Body of pancreas (tissue), 4 donors: ENCODE data around the gene SSH2. TPM values are rescaled to one million over a fixed set of nuclear protein-coding genes. Genes with fewer than 3 reads are reported as not detected.

Experiments
- ATAC-seq: fragments of 150-250 bp; one replicate; pipeline ENCODE4 v1.9.1; 2016
- DNase-seq, 4 donors: peaks; one replicate each; pipeline ENCODE4 v3.0.0-alpha.2; 2019
- H3K27ac ChIP-seq, 4 donors: fragments of 200-600 bp; sonication (generic); 1 replicate in 3 of 4; 2 replicates in 1 of 4; pipeline versions ENCODE4 v1.5.1 to v1.6.1; 2016 to 2019; ENCODE audit warnings: mild to moderate bottlenecking in 1 of 4, mixed read lengths in 1 of 4, moderate library complexity in 1 of 4
- H3K27me3 ChIP-seq, 2 donors: fragments of 200-600 bp; sonication (generic); one replicate each; pipeline ENCODE4 v1.6.0; 2016; ENCODE audit warnings: mild to moderate bottlenecking in 1 of 2
- H3K36me3 ChIP-seq, 2 donors: fragments of 200-600 bp; sonication (generic); replicated peaks in 1 of 2; 2 replicates each; pipeline ENCODE4 v1.5.1; 2016; ENCODE audit warnings: low read depth in 2 of 2; ENCODE audit not compliant: insufficient read depth in 1 of 2
- H3K4me1 ChIP-seq: fragments of 200-600 bp; sonication (generic); one replicate; pipeline ENCODE4 v1.6.0; 2016
- H3K4me3 ChIP-seq, 2 donors: fragments of 200-600 bp; sonication (generic); 1 replicate in 1 of 2; 2 replicates in 1 of 2; pipeline ENCODE4 v1.5.1; 2016 to 2019
- H3K9me3 ChIP-seq, 3 donors: fragments of 200-600 bp; sonication (generic); 1 replicate in 2 of 3; 2 replicates in 1 of 3; pipeline ENCODE4 v1.5.1; 2016
- POLR2A ChIP-seq, 3 donors: fragments of 450-650 bp; IDR thresholded peaks; one replicate each; pipeline ENCODE4 v1.6.1; 2016; ENCODE audit warnings: antibody characterized with exemption in 3 of 3, mild to moderate bottlenecking in 2 of 3
- WGBS, 2 donors: methylation state at CpG; one replicate each; pipeline ENCODE4 v1.1.5; 2017; 5-methylcytosine and 5-hydroxymethylcytosine counted together
- intact Hi-C: fragments of 100-400 bp; cut with DNase I; formaldehyde crosslinking; loops from one replicate; pipeline ENCODE4 v1.15.1; 2023
- total RNA-seq, 2 donors: library from RNA; depleted of rRNA; stranded (reverse); fragments of >200 nt; gene quantifications; one replicate each; pipeline ENCODE4 v1.1.0, GENCODE V29; 2016
- TF ChIP-seq, protein P1 (sequence below), 7 experiments: fragments of 450-650 bp in 4 of 7; fragments of 200-600 bp in 3 of 7; sonication (generic) in 3 of 7; IDR thresholded peaks; one replicate each; pipeline ENCODE4 v1.5.1; 2016 to 2019; ENCODE audit warnings: antibody characterized with exemption in 7 of 7

SSH2 gene
- total RNA-seq, 2 donors from 2014 or later = 8.2 to 8.6 TPM

DNA sequence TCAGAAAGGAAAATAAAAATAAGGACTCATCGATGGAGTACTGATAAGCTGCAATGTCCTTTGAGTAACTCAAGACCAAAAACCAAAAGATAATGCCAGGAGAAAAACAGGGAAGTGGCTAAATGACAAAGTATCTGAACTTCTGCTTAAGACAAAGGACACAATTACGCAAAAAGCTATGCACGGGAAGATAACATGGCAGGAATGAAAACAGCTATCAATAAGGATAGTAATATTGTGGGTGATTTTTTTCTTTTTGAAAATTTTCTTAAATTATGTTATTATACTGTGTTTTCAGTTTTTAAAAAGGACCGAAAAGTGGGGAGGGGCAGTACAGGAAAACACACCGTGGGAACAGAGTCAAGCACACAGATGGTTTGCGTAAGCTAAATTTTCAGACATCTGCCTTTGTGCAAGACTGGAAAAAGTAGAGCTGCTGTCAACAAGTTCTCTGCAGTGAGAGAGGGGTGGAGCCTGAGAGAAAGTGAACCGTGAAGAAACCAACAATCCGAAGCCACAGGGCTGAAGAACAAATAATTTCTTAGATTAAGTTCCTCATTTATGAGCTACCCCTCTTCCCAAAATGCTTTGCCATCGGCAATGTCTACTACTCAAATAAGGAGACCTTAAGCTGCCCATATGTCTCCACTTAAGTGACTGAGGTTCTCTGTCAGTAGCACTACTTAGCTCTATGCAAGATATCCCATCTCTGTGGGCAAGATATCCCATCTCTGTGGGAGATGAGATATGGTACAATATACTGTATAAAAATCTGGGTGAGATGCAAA, 207.4 kb downstream of the SSH2 start:
- H3K9me3 ChIP-seq = no peaks in the 10 kb centered on the region
- TF ChIP-seq, protein P1, sequence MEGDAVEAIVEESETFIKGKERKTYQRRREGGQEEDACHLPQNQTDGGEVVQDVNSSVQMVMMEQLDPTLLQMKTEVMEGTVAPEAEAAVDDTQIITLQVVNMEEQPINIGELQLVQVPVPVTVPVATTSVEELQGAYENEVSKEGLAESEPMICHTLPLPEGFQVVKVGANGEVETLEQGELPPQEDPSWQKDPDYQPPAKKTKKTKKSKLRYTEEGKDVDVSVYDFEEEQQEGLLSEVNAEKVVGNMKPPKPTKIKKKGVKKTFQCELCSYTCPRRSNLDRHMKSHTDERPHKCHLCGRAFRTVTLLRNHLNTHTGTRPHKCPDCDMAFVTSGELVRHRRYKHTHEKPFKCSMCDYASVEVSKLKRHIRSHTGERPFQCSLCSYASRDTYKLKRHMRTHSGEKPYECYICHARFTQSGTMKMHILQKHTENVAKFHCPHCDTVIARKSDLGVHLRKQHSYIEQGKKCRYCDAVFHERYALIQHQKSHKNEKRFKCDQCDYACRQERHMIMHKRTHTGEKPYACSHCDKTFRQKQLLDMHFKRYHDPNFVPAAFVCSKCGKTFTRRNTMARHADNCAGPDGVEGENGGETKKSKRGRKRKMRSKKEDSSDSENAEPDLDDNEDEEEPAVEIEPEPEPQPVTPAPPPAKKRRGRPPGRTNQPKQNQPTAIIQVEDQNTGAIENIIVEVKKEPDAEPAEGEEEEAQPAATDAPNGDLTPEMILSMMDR (IDR thresholded peaks at IDR 0.05) = no peak
- TF ChIP-seq POLR2A (IDR thresholded peaks at IDR 0.05) = peak in 1 of 3 donors; percentile 24
- ATAC-seq (peak; percentile 92), DNase-seq (peak; percentile 32 to 82 (median 51))
- H3K36me3 ChIP-seq = no peaks in the 10 kb centered on the region
- WGBS, 2 donors = 18 to 20% methylated on average over 9 of the region's 9 CpGs
- intact Hi-C loops = no loop called here
- H3K27ac ChIP-seq = peak overlapping the region; percentile 20 to 72 (median 52)
- no peaks in the 10 kb centered on the region for H3K27me3 ChIP-seq
- H3K4me3 ChIP-seq = no peak overlapping the region
- peaks cover 6% of the 10 kb centered on the region for H3K4me1 ChIP-seq

DNA sequence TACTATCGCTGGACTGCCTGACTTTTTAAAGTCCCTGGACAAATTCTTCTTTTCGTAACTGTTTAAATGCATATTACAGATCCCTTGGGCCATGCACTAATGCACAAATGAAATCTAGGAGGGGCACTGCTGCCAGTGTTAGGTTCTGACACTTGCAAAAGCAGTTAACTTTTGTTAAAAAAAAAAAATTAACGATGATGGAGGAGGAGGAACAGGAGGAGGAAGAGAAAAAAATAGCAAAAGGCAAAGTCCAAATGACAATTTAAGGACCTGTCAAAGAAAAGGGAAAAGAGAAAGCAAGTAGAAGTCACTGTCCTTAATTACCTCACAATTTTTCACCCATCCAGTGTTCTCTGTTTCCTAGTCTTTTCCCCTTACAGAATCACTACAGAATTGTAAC, 209.5 kb downstream of the SSH2 start:
- TF ChIP-seq, protein P1 (IDR thresholded peaks at IDR 0.05) = no peak
- TF ChIP-seq POLR2A (IDR thresholded peaks at IDR 0.05) = no peak
- intact Hi-C loops = no loop called here
- ATAC-seq (no peak), DNase-seq (no peak)
- Histone ChIP-seq H3K36me3 (no peaks in the 10 kb centered on the region), H3K9me3 (no peaks in the 10 kb centered on the region), H3K4me1 (peaks cover 6% of the 10 kb centered on the region), H3K27ac (peak overlapping the region in 1 of 4 donors; percentile 14), H3K27me3 (no peaks in the 10 kb centered on the region), H3K4me3 (no peak overlapping the region)
- WGBS, 2 donors = 70% methylated on average over 3 of the region's 3 CpGs

DNA sequence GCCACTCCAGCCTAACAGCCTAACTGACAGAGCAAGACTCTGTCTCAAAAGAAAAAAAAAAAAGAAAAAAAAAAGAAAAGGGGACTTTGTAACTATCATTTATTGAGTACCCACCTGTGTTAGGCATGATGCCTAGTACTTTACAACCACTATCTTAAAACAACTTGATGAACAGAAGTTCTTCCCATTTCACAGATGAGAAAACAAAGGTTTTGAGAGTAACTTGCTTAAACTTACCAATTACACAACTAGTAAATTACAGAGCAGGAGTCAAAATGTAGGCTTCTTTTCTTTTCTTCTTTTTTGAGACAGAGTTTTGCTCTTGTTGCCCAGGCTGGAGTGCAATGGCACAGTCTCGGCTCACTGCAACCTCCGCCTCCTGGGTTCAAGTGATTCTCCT, 210.6 kb downstream of the SSH2 start:
- H3K27ac ChIP-seq = no peak overlapping the region
- intact Hi-C loops = no loop called here

DNA sequence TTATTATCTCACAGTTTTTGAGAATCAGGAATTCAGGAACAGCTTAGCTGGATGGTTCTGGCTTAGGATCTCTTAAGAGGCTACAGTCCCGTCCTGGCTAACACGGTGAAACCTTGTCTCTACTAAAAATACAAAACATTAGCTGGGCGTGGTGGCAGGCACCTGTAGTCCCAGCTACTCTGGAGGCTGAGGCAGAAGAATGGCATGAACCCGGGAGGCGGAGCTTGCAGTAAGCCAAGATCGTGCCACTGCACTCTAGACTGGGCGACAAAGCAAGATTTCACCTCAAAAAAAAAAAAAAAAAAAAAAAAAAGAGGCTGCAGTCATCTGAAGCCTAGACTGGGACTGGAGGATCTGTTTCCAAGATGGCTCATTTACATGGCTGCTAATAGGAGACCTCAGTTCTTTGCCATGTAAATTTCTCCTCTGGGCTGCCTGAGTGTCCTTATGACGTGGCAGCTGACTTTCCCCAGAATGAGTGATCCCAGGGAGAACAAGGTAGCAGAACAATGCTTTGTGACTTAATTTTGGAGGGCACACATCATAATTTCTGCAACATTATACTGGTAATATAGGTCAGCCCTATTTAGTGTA, 211.5 kb downstream of the SSH2 start:
- intact Hi-C loops = no loop called here
- ATAC-seq = no peak
- TF ChIP-seq, protein P1 (IDR thresholded peaks at IDR 0.05) = no peak
- no peak for TF ChIP-seq POLR2A (IDR thresholded peaks at IDR 0.05)
- peaks cover 6% of the 10 kb centered on the region for H3K4me1 ChIP-seq
- no peak overlapping the region for H3K4me3 ChIP-seq
- no peaks in the 10 kb centered on the region for H3K36me3 ChIP-seq
- H3K27ac ChIP-seq = no peak overlapping the region
- DNase-seq = no peak
- no peaks in the 10 kb centered on the region for H3K27me3 ChIP-seq
- 95% methylated on average over 8 of the region's 8 CpGs for WGBS, 2 donors
- H3K9me3 ChIP-seq = no peaks in the 10 kb centered on the region

More for the DNA sequence above, 210.6 kb downstream of the SSH2 start:
- Histone ChIP-seq H3K27me3 (no peaks in the 10 kb centered on the region), H3K9me3 (no peaks in the 10 kb centered on the region), H3K36me3 (no peaks in the 10 kb centered on the region), H3K4me1 (peaks cover 6% of the 10 kb centered on the region), H3K4me3 (no peak overlapping the region)
- DNase-seq (no peak), ATAC-seq (no peak)
- TF ChIP-seq POLR2A (IDR thresholded peaks at IDR 0.05) = no peak
- TF ChIP-seq, protein P1 (IDR thresholded peaks at IDR 0.05) = no peak
- WGBS, 2 donors = 95 to 100% methylated on average over 2 of the region's 2 CpGs
